Mesothelial cell of epicardium (in vitro differentiated cells): ENCODE measurements around the gene PPP1CC. TPM values are rescaled to one million over a fixed set of nuclear protein-coding genes. Genes with fewer than 3 reads are reported as not detected.

Source experiments
- DNase-seq, 2 experiments: peaks; one replicate each; pipeline ENCODE4 v3.0.0; 2021; ENCODE audit warnings: low spot score in 2 of 2; ENCODE audit not compliant: unreplicated experiment in 2 of 2
- H3K27ac Mint-ChIP-seq: 2 replicates; pipeline ENCODE4 v1.8.0; 2021; ENCODE audit warnings: mixed read lengths
- H3K27me3 Mint-ChIP-seq: 2 replicates; pipeline ENCODE4 v1.8.0; 2021; ENCODE audit warnings: low read depth, mixed read lengths
- H3K36me3 Mint-ChIP-seq: 2 replicates; pipeline ENCODE4 v1.8.0; 2021; ENCODE audit warnings: mixed read lengths
- H3K4me1 Mint-ChIP-seq: 2 replicates; pipeline ENCODE4 v1.8.0; 2021; ENCODE audit warnings: mixed read lengths
- H3K4me3 Mint-ChIP-seq: 2 replicates; pipeline ENCODE4 v1.8.0; 2021; ENCODE audit warnings: mild to moderate bottlenecking, moderate library complexity, mixed read lengths
- H3K9me3 Mint-ChIP-seq: 2 replicates; pipeline ENCODE4 v1.8.0; 2021; ENCODE audit warnings: mixed read lengths
- total RNA-seq: library from RNA; stranded (reverse); gene quantifications from 3 replicates; pipeline ENCODE4 v1.2.1, GENCODE V29; 2021
- TF ChIP-seq, protein P1 (sequence below): fragments of 200-600 bp; sonication (generic); IDR thresholded peaks from one replicate; pipeline ENCODE4 v1.5.0; 2021; ENCODE audit warnings: antibody characterized with exemption; ENCODE audit not compliant: unreplicated experiment

The PPP1CC gene
- total RNA-seq, 1 donor from 2014 or later, result 150 TPM

DNA sequence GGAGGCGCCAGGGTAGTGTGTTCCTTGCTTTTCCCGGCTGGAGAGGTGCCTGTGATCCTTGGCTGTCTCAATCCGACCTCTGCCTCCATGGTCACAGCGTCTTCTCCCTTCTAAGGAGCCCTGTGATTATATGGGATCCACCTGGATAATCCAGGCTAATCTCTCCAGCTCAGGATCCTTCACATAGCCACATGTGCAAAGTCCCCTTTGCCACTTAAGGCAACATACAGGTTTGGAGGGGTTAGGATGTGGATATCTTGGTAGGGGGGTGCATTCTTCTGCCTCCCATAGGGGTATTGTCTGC lies 52.6 kb downstream of the PPP1CC start:
- Mint-ChIP-seq H3K9me3 (peaks cover under 1% of the 10 kb centered on the region), H3K4me3 (peak overlapping the region; percentile 84), H3K36me3 (peaks cover 5% of the 10 kb centered on the region), H3K27ac (peak overlapping the region; percentile 91), H3K27me3 (peaks cover 26% of the 10 kb centered on the region), H3K4me1 (peaks cover 15% of the 10 kb centered on the region)
- DNase-seq, result no peak
- TF ChIP-seq, protein P1, sequence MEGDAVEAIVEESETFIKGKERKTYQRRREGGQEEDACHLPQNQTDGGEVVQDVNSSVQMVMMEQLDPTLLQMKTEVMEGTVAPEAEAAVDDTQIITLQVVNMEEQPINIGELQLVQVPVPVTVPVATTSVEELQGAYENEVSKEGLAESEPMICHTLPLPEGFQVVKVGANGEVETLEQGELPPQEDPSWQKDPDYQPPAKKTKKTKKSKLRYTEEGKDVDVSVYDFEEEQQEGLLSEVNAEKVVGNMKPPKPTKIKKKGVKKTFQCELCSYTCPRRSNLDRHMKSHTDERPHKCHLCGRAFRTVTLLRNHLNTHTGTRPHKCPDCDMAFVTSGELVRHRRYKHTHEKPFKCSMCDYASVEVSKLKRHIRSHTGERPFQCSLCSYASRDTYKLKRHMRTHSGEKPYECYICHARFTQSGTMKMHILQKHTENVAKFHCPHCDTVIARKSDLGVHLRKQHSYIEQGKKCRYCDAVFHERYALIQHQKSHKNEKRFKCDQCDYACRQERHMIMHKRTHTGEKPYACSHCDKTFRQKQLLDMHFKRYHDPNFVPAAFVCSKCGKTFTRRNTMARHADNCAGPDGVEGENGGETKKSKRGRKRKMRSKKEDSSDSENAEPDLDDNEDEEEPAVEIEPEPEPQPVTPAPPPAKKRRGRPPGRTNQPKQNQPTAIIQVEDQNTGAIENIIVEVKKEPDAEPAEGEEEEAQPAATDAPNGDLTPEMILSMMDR, result no peak

DNA sequence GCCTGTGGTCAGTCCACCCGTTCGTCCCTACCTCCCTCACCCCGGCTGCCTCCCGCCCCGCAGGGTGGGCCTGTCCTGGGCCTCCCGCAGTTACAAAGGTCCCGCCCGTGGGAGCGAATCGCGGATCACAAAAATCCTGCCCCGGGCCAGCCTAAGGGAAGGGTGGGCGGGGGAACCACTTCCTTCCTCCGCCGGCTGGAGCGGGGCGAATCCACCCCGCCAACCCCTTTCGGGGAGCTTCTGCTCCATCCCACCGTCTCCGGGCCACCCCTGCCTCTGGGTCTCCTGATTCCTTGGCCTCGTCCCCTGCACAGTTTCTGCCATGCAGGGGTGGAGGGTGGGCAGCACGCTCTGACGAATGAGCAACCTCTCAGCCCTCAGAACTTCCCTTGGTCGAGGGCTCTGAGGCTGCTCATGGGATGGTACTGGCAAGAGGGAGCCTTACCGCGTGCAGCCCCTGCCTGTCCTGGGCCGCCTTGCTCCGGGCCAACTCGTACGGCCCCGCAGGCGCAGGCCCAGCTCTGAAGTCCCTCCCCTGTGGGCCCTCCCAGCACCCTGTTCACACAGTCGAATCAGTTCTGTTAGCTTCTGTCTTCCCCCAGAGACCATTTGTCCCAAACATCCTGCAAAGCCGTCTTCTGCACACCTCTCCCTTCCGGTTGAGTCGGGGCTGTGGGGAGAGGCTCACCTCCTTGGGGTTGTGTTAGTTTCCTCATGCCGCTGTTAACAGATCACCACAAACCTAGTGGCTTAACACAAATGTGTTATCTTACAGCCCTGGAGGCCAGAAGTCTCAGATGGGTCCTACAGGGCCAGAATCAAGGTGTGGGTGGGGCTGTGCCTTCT lies 53.2 kb downstream of the PPP1CC start:
- Mint-ChIP-seq H3K9me3 (peaks cover 6% of the 10 kb centered on the region), H3K4me3 (peak overlapping the region; percentile 84), H3K27me3 (peaks cover 26% of the 10 kb centered on the region), H3K27ac (peak overlapping the region; percentile 91), H3K36me3 (peaks cover 8% of the 10 kb centered on the region), H3K4me1 (peaks cover 15% of the 10 kb centered on the region)
- TF ChIP-seq, protein P1, result no peak
- peak in 1 of 2 experiments; percentile 56 for DNase-seq

- peak within 1 kb of the TSS; percentile 84 for H3K4me3 Mint-ChIP-seq
- DNase-seq, result peak in 1 of 2 experiments; percentile 33
- H3K27ac Mint-ChIP-seq, result peak within 1 kb of the TSS; percentile 91
- H3K36me3 Mint-ChIP-seq, result peaks cover 9% of the 10 kb centered on the region
- TF ChIP-seq, protein P1, result no peak
- peaks cover 26% of the 10 kb centered on the region for H3K27me3 Mint-ChIP-seq
- peaks cover 14% of the 10 kb centered on the region for H3K9me3 Mint-ChIP-seq
- H3K4me1 Mint-ChIP-seq, result peaks cover 14% of the 10 kb centered on the region
Measured at GRCh38 chr12:110688446-110689280, 54.0 kb downstream of the PPP1CC start, which contains the start of gene HVCN1. TSS of gene HVCN1 (minus strand) at chr12:110689115. CDS start at chr12:110683245, 5,870 bp downstream.

DNA sequence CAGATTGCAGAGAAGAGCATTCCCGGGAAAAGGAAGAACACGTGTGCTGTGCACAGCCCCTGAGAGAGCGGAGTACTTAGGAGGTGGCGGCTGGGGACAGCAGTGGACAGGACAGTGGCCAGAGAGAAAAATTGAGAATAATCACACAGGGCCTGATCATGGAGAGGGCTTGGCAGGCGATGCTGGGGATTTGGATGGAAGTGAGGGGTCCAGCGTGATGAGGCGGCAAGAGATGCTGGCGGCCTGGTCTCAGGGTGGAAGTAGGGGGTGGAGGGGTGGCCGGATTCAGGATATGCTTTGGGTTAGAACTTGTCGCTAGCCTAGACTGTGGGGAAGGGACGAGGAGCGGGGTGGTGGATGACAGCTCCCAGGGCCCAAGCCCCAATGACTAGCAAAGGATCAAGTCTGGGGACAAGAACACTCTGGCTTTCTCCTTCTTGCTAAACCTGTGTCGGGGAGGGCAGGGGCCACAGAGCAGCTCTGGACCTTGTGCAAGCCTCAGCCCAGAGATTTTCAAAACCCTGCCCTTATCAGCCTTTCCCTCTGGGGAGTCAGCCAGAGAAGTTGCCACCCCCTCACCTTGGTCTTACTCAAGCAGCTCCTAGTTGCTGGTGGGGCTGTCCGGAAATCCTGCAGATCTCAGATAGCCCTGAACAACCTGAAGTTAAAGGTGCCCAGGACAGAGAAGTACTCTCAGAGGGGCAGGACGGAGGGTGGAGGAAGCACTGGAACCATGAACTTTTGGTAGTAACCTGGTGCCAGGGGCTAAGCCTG lies 55.1 kb downstream of the PPP1CC start:
- Mint-ChIP-seq H3K9me3 (peaks cover 14% of the 10 kb centered on the region), H3K4me3 (peak overlapping the region; percentile 46), H3K27me3 (peaks cover 26% of the 10 kb centered on the region), H3K27ac (no peak overlapping the region), H3K36me3 (peaks cover 11% of the 10 kb centered on the region), H3K4me1 (peaks cover 12% of the 10 kb centered on the region)
- no peak for DNase-seq
- TF ChIP-seq, protein P1, result no peak

DNA sequence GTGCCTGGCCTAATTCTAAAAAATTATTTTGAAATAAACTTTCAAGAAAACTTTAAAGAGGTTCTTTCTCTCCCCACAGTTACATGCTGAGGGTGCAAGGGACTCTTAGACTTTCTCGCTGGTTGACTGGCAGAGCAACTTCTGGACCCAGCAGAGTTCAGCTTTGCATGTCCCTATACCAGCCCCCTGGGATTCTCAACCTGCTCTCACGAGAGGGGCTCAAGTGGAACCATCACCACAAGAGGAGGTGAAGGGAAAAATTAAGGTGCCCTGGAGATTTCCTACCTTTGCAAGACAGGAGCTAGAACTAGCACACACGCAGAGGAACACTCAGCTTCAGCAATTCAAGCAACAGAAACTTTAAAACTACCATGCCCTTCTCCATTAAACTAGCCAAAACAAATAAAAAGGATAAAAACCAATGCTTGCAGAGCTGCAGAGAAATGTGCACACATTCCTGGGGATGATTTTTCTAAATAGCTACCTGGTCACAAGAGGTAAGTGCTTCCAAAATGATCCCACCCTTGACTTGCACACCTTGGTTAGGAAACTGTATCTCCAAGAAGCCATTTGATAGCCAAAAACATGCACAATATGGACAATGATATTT lies 56.3 kb downstream of the PPP1CC start:
- no peak for DNase-seq
- Mint-ChIP-seq H3K36me3 (peaks cover 11% of the 10 kb centered on the region), H3K27ac (no peak overlapping the region), H3K4me1 (peaks cover 12% of the 10 kb centered on the region), H3K27me3 (peaks cover 26% of the 10 kb centered on the region), H3K4me3 (no peak overlapping the region), H3K9me3 (peaks cover 14% of the 10 kb centered on the region)
- TF ChIP-seq, protein P1, result no peak
